ENCODE results near the gene INS.
"Not testable (repeated sequence)": the region's sequence is repeated elsewhere in the genome, so short reads cannot be mapped to it uniquely, and the experiment has no call there.

Gene INS

GRCh38 chr11:2198621-2199365, 37.8 kb upstream of the INS start:
- no peak for DNase-seq (ENCODE audit: low read depth)

GRCh38 chr11:2197771-2198520, 36.9 kb upstream of the INS start:
- DNase-seq (ENCODE audit: low read depth) = no peak

GRCh38 chr11:2196970-2197770, 36.2 kb upstream of the INS start:
- DNase-seq (ENCODE audit: low read depth) = peak; percentile 56

- DNase-seq (ENCODE audit: low read depth) = no peak
Measured at GRCh38 chr11:2195756-2196088, 34.7 kb upstream of the INS start.

GRCh38 chr11:2194877-2195755, 34.1 kb upstream of the INS start:
- peak; percentile 22 for DNase-seq (ENCODE audit: low read depth)

- DNase-seq (ENCODE audit: low read depth) = not testable (repeated sequence)
Measured at GRCh38 chr11:2193888-2194595, 33.0 kb upstream of the INS start.

GRCh38 chr11:2193099-2193887, 32.3 kb upstream of the INS start:
- no peak for DNase-seq (ENCODE audit: low read depth)

- DNase-seq (ENCODE audit: low read depth) = no peak
Measured at GRCh38 chr11:2192435-2192834, 31.4 kb upstream of the INS start.

GRCh38 chr11:2191883-2192282, 30.9 kb upstream of the INS start:
- DNase-seq (ENCODE audit: low read depth) = no peak

GRCh38 chr11:2190657-2191471, 29.9 kb upstream of the INS start:
- no peak for DNase-seq (ENCODE audit: low read depth)

GRCh38 chr11:2189938-2190656, 29.1 kb upstream of the INS start:
- DNase-seq (ENCODE audit: low read depth) = no peak

GRCh38 chr11:2188745-2189144, 27.7 kb upstream of the INS start:
- DNase-seq (ENCODE audit: low read depth) = no peak

- no peak for DNase-seq (ENCODE audit: low read depth)
Measured at GRCh38 chr11:2187280-2187707, 26.3 kb upstream of the INS start.

- peak; percentile 25 for DNase-seq (ENCODE audit: low read depth)
Measured at GRCh38 chr11:2186669-2187279, 25.8 kb upstream of the INS start.

GRCh38 chr11:2185324-2186085, 24.5 kb upstream of the INS start:
- no peak for DNase-seq (ENCODE audit: low read depth)

- no peak for DNase-seq (ENCODE audit: low read depth)
Measured at GRCh38 chr11:2182692-2183474, 21.9 kb upstream of the INS start.

GRCh38 chr11:2182075-2182474, 21.1 kb upstream of the INS start:
- no peak for DNase-seq (ENCODE audit: low read depth)

Data from stimulated activated CD4-positive, alpha-beta T cell treated with anti-CD3 and anti-CD28 coated beads, Interleukin-2, amount 100 ng/mL, for 4 hours (primary cell).